Esophagus mucosa (tissue), 1 donor: ENCODE results near the gene TEC. TPM values are rescaled to one million over a fixed set of nuclear protein-coding genes. Genes with fewer than 3 reads are reported as not detected.
A peak's percentile ranks its signal among the peaks of the same experiment; 100 is the strongest.

Source experiments
- ATAC-seq: fragments of 200-7000 bp; cut with Tn5 transposase; one replicate; pipeline ENCODE4 v1.9.1; 2020
- total RNA-seq: library from RNA; stranded (reverse); gene quantifications from one replicate; pipeline ENCODE4 v1.2.4, GENCODE V29; 2023
- donor health status: DM: yes; HTN: yes; CAD: no.

Gene TEC
- total RNA-seq, 1 donor from 2014 or later: 6.3 TPM

DNA sequence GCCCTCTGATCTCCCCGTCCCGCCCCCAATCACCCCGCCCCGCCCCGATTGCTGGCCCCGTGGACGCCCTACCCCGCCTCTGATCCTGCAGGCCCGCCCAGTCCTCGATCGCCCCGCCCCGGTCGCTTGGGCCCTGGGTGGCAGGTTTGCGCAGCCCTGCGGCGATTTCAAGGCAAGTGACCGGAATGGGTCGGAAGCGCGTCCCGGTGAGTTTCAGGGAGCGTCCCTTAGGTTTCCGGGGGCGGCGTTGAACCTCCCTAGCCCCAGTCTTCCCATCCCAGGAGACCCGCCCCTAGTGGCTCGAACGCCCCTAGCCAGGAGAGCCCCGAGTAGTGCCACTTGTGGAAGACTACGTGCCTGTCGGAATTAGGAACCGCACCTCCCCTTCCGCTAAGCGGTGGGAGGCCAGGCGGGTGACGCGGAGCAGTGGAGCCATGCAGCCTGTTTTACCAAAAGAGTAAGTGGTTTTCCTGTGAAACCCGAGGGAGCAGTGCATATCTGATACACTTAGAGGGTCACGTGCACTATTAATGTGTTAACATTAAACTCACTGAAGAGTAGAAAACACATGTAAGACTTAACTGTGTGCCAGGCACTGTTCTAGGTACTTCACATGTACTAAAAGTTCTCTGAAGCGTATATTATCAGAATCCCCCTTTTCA lies 354 bp upstream of the TEC start:
- ATAC-seq: peak; percentile 97

DNA sequence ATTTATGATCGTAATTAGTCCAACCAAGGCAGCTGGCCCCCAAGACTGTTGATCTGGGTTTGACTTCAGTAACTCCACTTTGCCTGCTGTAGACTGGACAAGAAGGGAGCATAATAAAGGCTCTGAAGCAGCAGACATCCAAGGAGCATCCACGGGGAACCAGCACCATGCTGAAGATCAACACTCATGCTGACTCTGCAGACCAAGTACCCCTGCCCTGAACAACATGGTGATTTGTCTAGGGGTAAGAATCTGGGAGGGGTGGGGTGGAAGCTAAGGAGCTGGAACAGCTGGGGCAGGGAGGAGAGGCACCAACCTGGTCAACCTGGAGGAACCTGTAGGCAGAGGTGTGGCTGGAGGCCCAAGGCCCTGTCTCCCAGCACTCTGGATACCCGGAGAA lies 2.1 kb downstream of the TEC start:
- ATAC-seq: peak; percentile 28

DNA sequence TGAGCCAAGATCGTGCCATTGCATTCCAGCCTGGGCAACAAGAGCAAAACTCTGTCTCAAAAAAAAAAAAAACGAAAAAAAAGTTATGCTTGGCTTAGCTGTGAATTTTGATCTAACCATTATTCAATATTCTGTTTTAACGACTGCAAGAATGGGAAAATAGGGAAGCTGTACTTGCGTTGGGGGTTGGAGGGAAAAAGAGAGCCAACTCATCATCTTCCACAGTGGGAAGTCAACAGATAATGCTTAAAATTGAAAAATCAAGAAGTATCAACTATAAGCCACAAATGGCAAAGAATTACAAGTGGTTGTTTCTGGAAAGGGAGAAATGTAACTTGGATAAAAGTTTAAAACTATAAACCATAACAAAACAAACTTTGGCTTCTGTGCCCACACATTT lies 2.9 kb downstream of the TEC start:
- ATAC-seq: no peak

DNA sequence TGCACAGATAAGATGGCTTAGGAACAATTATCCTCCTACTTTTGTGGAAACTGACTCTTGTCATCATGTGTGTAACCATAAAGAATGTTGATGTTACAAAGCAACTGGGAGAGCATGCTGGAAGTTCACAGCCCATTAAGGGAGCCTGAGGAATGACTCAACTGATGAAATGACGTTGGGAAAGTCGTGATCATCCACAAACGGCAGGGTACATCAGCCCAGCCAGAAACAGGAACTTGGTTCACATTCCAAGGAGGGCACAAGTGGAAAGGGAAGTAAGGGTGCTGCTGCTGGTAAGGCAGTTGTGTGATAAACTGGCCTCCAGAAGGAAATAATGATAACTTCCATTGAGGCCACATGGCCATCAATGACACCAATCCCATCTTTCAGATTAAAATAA lies 6.7 kb downstream of the TEC start:
- ATAC-seq: no peak

DNA sequence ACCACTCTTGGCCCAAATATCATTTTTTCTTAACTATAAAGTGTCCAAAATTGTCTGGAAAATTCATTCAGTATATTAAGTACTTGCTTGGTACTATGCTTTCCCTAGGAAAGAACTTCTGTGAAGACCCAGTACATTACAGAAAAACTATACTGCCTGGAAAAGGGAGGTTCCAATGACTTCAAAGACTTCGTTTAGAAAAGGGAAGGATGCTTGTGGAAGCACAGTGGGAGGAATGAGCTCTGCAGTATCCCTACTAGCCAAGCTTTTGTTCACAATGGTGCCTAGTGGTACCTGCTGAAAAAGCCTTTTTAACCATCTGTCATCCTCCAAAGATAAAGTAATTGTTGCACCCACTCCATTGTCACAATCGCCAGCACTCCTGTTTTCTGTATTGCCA lies 7.2 kb downstream of the TEC start:
- ATAC-seq: no peak

DNA sequence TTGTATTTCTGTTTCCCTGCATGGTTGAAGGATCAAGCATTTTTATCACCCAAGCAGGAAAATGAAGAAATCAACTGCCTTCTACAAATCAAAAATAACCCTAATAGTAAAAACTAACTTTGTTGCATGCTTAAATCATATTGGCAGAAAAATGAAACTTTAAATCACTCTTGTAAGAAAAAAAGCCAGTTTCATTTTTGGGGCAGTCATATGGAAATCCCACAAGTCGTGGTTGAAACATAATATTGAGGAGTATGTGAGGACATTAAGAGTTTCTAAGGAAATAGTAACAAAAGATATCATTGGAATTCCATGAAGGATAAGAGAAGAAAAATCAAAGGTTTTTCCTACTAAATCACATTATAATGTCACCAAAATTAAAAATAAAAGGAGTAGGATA lies 8.4 kb downstream of the TEC start:
- ATAC-seq: no peak

DNA sequence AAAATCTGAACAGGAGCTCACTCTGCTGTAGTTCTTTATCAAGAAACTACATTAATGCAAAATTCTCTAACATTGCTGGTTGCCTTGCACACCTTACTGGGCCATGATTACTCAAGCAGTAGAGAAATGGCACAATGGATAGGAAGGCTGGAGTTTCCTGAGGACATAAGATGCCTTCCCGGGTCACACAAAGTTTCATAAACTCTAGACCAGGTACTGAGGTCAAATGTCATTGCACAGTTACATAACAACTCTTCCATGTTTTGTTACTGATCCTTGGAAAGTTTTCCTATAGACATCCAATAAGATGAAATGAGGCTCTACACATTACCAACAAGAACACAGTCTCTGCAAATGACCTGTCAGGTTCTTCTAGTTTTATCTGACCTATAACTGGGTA lies 9.9 kb downstream of the TEC start:
- no peak for ATAC-seq

DNA sequence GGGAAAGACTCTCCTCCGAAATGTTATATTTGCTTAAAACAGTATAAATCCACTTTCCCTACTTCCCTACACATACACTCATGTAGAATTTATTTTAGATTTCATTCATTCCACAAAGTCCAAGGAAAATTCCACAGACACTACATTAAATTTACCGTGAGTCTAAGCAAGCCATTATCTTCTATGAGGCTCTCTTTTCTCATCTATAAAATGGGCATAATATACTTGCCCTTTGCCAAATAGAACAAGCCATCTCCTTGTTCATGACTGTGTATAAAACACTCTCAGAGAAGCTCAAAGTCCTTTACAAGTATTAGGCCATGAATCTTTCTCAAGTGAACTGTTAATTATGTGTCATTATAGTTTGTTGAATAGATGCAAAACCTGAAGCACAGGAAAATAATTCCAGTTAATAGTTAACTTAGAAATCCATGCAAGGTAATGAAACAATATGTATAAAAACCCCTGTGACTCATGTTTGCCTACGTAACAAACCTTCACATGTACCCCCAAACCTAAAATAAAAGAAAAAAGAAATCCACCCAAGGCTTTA lies 10.7 kb downstream of the TEC start:
- peak; percentile 63 for ATAC-seq

DNA sequence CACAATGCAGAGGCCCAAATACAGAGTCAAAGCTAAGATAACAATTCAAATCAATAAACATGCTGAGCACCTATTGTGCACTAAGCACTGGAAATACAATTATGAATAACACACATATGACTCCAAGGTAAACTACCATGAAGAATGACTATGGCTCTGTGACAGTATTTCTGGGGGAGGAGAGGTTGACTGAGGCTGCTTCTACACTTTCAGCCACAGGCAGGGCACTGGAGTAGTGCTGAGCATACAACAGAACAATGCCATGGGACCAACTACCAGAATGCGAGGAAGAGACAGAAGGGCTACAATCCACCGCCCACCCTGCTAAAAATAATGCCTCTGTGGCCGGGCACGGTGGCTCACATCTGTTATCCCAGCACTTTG lies 13.7 kb downstream of the TEC start:
- ATAC-seq: no peak

DNA sequence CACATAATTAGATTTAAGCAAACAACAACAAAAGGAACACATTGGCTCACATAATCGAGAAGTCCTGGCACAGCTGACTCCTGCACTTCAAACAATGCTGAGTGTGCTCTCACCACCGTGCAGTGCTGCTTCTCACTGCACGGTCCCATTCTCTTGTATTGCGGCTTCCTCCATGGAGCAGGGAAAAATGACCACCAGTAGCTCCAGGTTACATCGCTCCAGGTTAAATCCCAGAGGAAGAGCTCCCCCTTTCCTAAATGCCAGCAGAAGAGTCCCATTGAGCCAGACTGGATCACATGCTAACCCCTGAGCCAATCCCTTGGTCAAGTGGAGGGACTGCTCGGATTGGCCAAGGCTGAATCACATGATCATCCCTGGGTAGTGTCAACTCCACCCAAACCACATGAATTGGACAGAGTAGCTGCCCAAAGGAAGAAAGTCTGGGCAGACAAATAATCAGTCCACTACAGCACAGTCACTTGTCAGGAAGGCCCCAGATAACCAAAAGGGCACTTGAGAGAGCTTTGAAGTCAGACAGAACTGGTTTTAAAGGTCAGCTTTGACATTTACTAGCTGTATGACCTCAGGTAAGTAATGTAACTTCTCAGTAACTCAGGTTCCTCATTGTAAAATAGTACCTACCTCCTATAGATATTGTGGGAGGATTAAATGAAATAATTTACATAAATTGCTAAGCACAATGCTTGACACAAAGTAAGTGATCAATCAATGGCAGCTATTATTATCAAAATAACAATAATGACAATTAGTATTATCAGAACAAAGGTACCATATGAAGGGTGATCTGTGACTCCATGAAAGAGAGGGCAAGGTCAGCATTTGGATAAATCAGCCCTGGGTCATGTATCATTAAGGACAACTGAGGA lies 14.3 kb downstream of the TEC start:
- no peak for ATAC-seq

DNA sequence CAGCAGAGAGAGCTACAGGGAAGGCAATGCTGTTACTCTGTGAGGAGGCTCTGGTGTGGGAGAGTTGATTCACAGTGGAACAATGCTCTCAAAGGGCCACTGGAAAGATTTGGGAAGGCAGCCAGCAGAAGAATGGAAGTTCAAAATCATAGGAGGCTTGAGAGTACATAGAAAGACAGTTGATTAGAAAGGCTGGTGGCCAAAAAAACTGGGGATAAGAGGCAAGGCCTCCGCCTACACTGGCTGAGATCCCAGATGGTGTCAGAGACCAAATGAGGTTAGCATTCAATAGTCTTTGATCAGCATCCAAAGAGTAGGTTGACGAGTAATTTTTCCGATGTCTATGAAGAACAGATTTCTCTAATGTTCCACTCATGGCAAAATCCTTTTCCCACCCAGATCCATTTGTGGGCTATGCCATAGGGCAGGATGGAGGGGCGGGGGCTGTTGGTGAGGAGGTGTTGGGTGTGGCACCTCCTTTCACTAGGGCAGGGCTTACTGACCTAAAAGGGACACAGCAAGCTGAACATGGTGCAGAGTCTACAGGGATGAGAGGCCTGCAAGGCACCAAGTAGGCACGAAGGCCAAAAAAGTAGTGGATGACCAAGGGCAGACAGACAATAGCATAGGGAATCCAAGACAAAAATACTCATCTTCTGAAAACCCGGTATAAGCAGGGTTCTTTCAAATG lies 15.1 kb downstream of the TEC start:
- peak; percentile 41 for ATAC-seq

DNA sequence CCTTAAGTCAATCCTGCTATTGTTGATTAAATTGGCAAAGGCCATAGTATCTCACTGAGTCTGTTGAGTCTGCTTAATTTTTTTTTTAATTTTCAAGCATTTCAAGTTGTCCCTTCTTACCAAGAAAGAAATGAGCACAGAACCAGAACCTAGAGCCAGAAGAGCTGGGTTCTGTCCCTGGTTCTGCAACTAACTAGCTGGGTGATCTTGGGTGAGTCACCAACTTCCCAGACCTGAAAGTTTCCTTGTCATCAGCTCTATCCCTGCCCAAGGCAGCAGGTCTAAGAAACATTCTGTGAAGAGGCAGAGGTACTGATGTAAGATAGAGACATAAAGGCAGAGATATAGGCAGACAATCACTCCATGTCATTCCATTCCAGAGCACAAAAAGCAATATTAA lies 17.3 kb downstream of the TEC start:
- peak; percentile 85 for ATAC-seq

DNA sequence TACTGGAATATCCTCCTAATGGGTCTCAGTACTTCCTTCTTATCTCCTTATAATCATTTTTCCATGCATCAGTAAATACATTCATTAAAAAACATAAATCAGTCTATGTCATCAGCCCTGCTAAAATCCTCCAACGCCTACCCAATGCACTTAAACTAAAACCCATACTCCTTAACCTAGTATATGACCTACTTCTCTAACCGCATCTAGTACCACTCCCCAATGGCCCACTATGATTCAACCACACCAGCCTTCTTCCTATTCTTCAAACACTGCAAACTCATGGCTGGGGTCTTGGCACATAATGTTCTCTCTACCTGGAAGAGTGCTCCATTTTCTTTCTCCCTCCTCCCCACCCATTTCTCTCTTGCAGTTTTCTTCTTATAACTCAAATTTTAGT lies 18.7 kb downstream of the TEC start:
- no peak for ATAC-seq

DNA sequence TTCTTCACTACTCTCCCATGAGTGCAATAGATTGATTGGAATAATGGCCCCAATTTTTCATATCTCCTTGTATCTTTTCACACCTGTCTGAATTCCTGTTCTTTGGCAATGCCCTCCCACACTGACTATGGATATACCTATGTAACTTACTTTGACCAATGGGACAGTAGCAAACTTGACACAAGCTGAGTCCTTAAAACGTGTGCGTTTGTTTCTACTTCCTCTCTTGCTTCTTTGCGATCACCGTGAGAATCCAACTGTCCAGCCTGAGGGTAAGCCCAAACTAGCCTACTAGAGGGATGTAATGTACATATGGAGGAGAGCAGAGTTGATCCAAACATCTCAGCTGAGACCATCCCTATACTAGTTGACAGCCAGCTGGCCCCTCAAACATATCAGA lies 19.3 kb downstream of the TEC start:
- ATAC-seq: no peak

DNA sequence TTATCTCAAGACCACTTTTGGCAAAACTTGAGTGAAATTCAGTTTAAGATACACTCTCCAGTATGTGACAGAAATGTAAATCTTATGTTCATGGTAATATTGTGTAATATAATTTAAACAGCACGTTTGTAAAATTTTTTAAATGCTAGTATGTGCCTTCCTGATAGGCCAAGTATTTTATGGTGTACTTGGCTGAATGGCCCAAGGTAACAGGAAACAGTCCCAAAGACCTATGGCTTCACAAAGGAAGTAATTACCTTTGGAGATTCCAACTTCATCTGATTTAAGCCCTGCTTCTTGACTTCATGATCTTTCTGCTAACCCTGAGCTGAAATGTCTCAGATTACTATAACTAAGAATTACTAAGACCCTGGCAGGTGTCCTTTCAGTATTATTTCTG lies 20.3 kb downstream of the TEC start:
- no peak for ATAC-seq

DNA sequence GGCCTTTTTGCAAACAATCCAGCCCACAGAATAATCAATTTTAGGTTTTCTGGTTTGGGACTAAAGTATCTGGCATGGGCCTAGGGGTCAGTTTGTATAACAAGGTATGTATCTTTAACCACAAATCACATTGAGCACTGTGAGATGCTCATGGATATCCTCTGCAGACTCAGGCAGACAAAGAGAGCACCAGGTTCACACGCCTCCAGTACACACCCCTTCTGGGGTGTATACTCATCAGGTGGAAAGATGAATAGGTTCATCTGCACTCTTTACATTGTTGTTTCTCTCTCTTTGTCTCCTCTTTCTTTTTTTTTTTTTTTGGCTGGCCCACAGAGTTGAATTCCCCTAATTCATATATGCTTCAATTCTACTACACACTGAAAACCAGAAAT lies 21.1 kb downstream of the TEC start:
- peak; percentile 44 for ATAC-seq

DNA sequence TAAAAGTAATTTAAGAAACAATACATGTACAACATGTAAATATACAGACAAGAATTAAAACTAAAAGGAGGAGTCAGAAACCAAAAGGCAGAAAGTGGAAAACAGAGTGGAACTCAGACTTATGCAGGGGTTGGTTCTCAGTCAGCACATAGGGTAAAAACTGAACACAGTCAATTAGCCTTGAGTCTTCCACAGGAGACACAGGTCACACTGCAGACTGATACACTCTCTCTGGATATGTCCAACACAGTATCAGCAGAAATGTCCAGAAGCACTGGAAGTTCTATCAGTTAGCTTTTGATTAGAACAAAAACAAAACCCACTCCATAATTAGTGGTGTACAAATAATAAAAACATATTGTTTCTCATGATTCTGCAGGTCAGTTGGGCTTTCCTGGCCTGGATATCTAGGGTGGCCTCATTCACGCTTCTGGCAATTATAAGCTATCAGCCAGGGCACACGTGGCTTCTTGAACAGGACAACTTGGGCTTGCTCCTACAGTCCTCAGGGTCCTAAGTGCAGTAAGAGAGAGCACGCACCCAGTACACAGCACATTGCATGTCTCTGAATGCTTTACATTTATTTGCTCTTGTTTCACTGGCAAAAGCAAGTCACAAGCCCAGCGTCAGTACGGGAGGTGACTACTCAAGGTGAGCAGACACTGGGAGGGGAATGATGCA lies 21.6 kb downstream of the TEC start:
- no peak for ATAC-seq

DNA sequence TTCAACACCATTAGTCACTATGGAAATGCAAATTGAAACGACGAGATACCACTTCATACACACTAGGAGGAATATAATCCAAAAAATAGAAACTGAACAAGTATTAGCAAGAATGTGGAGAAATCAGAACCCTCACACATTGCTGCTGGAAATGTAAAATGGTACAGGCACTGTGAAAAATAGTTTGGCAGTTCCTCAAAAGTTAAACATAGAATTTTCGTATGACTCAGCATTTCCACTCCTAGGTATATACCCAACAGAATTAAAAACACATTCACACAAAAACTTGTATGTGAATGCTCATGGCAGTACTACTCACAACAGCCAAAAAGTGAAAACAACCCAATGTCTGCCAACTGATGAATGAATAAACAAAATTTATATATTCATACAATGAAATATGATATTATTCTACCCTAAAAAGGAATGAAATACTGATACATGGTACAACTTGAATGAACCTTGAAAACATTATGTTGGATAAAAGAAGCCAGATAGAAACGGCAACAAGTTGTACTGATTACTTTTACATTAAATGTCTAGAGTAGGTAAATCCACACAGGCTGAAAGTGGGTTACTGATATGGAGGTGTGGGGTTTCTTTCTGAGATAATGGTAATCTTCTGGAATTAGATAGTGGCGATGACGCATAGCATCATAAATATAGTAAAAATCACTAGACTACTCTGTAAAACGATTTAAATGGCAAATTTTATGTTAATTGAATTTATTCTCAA lies 22.3 kb downstream of the TEC start:
- peak; percentile 53 for ATAC-seq

DNA sequence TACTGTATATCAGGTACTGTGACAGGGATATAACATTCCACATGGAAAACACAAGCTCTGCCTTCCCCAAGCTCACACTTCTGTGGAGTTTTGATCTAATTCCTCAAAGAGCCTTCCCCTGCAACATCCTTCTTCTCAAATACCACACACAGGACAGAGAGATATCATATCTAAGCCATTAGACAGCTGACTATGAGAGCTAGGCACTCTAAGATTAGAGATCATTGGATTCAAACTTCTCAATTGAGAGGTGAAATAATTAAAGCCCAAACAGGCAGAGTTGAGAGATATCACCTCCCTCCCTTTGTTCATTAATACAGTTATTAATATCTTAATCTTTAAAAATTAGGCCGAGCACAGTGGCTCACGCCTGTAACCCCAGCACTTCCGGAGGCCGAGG lies 25.0 kb downstream of the TEC start:
- ATAC-seq: no peak

DNA sequence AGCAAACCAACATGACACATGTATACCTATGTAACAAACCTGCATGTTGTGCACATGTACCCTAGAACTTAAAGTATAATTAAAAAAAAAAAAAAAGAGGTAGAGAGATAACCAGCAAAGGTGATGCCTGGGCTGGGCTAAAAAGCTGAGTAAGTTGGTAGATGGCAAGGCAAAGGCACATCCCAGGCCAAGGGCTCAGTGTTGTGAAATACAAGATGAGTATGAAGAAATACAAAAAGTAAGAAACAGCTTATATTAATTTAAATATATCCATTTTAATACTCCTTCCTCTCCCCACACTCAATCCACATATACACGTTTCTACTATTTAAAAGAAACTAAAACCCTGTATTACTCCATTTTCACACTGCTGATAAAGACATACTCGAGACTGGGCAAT lies 25.8 kb downstream of the TEC start:
- no peak for ATAC-seq

DNA sequence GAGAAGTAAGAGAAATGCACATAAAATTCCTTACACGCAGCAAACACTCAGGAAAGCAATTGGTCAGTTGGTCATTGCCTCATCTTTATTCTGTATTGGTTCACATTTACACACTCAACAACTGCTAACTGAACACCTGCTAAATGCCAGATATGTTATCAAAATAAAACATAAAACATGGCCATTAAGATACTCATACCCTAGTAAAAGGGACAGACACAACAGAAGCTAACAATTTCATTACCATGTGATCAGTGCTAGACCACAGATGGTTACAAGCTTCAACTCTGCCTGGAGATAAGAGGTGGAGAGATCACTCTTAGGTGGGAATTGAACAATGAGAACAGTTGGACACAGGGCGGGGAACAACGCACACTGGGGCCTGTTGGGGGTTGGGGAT lies 26.2 kb downstream of the TEC start:
- no peak for ATAC-seq
